GM19239 (cell line): ENCODE data around the gene MTUS2.

Experiments used
- DNase-seq: peaks from one replicate; pipeline ENCODE4 v3.0.0; 2011; ENCODE audit warnings: low spot score; ENCODE audit not compliant: insufficient read length
- FAIRE-seq: peaks from 2 replicates; lab custom pipeline; 2011; peaks lifted over from hg19 to GRCh38; lab: Jason Lieb, UNC

Gene MTUS2

GRCh38 chr13:29527511-29527910, 707.4 kb downstream of the MTUS2 start:
- no peak for DNase-seq
- no peak for FAIRE-seq

DNA sequence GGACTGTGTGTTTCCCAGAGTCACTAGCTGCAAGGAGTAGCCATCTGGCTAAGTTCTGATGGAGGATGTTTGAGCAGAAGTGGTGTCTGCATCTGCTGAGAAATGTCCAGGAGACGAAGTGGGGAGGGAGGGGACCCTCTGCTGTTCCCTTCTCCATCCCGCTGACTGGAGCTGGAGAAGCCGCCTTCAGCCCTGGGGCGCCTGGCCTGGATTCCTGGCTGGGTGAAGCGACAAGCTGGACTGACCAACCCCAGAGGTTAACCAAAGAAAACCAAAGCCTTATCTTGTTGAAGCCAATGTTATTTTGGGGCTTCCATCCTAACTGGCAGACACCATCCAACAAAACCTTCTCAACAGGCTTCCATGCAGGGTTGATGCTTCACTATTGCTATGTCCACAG, 707.8 kb downstream of the MTUS2 start:
- no peak for DNase-seq
- FAIRE-seq, result no peak

GRCh38 chr13:29529754-29530153, 709.6 kb downstream of the MTUS2 start:
- DNase-seq, result no peak
- no peak for FAIRE-seq

DNA sequence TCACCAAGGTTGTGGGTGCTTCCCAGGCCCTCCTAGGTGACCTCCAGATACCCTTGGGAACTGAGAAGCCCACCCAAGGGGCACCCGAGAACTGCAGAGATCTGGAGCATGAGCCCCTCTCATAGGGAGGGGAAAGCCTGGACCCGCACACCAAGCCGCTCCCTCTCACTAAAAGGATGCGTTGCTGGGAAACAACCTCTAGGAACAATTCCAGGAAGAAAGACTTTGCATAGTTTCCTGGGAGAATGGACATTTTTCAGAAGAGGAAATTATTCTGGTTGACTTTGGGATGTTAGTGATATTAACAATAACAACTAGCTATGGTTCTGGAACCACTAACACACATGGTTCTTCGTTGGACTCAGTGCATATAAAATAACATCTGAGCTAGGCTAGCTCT, 710.8 kb downstream of the MTUS2 start:
- DNase-seq (no peak), FAIRE-seq (no peak)

GRCh38 chr13:29532116-29532515, 712.0 kb downstream of the MTUS2 start:
- DNase-seq (no peak), FAIRE-seq (no peak)

- FAIRE-seq, result no peak
These were observed 712.7 kb downstream of the MTUS2 start for GRCh38 chr13:29532821-29533220.

DNA sequence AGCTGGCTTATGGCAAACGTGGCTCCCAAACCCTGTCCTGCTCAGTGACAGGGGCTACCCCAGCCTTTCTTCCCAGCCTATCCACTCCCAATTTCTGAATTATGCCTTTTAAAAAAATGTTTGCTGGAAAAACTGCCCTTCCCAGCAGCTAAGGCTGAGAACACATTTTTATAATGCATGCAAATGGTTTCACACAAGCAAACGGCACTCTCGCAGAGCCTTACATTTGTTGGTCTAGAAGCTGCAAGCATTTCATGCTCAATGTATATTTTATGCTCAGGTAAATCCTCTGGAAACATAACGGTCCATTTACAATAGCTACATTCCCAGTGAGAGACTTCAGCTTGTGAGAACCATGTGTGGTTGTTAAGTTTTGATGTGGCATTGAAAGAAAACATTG, 713.9 kb downstream of the MTUS2 start:
- DNase-seq (no peak), FAIRE-seq (no peak)

More at GRCh38 chr13:29532821-29533220, 712.7 kb downstream of the MTUS2 start:
- no peak for DNase-seq

GRCh38 chr13:29535663-29536655, 715.8 kb downstream of the MTUS2 start:
- no peak for DNase-seq
- no peak for FAIRE-seq

DNA sequence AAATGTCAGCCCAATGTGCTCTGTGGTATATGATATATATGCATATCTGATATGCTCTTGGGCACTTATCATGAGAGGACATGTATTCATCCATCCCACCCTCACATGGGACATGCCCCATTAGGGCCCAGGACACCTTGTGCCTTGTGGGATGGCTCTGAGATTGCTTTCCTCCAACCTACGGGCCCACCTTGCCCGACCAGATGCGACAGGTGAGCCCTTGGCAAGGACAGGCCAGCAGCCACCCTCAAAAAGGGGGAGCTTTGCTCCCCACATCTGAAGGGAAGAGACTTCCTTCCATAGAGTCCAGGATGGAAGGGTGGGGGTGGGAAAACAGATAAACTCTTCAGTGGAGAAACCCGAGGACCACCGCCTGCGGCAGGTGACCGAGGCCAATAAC, 716.7 kb downstream of the MTUS2 start:
- no peak for DNase-seq
- FAIRE-seq, result no peak

- DNase-seq, result no peak
- no peak for FAIRE-seq
These were observed 717.9 kb downstream of the MTUS2 start for GRCh38 chr13:29537736-29538651.

DNA sequence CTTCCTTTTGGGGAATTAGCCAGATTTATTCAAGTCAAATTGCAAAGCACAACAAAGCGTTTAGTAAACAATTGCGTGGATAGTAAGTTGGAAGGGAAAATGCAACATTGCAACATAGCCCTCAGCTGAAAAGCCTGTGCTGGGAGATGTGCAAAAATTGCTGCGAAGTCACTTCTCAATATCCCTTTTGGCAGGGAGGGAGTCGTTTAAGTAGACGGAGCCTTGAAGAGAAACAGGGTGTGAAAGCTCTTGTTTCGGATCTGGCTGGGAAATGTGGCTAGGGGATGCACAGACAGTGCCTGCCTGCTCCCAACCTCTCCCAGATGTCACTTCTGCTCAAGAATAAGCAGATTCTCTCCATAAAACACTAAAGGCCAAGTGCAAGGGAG, 718.5 kb downstream of the MTUS2 start:
- DNase-seq, result no peak
- no peak for FAIRE-seq

GRCh38 chr13:29539856-29540255, 719.7 kb downstream of the MTUS2 start:
- no peak for DNase-seq
- no peak for FAIRE-seq

DNA sequence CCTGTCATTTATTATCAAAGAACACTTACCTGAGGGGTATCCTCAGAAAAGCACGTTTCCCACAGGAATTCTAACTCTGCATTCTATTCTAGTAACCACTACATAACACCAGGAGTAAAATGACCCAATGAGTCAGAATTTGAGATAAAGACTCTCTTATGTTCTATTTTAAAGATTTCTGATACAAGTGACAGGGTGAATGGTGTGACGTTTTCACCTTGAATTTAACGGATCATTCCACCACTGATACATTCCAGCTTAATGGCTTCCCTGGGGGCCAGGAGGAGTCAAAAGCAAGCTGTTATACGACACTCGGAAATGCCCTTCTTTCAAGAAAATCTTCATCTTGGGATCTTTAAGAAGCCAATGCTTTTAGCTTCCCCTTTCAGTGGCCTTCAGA, 720.2 kb downstream of the MTUS2 start:
- no peak for FAIRE-seq
- DNase-seq, result no peak

DNA sequence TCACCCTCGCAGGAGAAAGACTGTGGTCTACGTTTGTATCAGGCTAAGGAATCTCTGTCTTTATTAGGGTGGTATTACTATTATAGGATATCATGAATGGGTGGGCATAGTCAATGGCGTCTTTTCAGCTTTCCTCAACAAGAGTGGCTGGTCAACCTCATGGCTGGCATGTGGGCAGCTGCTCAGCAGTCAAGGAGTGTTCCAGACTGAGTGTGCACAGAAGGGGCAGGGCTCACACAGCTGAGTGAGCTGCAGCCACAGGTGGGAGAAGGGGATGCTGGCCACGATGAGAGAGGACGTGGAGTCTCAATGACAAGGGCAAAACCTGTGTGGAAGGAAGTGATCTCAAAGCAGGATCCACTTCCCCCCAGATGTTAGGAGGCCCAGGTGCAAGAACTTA, 720.7 kb downstream of the MTUS2 start:
- no peak for FAIRE-seq
- no peak for DNase-seq

- FAIRE-seq (no peak), DNase-seq (no peak)
These were observed 721.3 kb downstream of the MTUS2 start for GRCh38 chr13:29541400-29541799.

GRCh38 chr13:29542381-29542780, 722.2 kb downstream of the MTUS2 start:
- no peak for FAIRE-seq
- no peak for DNase-seq

DNA sequence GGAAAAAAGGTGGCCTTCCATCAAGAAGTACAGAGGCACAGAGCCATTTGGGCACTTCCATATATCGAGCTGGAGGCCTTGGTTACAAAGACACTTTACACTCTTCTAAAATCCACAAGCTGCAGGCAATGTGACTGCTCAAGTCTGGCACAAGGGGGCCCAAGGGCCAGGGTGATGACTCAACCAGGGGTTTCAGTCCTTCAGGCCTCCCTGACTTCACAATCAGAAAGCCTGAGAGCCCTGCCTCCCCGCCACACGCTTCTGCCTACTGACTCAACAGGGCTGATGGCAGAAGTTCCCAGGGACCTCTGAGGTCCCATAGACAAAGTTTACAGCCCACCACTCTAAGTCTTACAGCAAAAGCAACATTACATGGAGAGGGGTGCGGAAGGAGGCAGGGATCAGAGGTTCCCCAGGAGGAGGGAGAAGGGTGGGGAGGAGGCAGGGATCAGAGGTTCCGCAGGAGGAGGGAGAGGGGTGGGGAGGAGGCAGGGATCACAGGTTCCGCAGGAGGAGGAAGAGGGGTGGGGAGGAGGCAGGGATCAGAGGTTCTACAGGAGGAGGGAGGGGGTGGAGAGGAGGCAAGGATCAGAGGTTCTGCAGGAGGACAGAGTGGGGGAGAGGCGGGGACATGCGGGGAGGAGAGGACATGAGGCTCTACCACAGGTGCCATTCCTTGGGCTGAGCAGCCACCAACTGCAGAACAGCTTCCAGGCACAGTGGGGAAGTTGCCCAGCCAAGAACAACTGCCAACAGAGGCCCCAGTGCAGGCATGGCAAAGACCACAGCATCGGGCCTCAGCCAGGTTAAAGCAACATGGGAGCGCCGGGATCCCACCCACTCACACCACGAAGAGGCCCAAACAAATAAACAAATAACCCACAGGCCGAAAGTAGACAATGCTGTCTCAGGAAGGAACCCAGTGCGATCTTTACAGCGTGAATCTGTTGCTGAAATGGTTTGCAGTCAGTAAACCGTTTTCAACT, 723.4 kb downstream of the MTUS2 start:
- FAIRE-seq (peak; percentile 59), DNase-seq (peak; percentile 60)

DNA sequence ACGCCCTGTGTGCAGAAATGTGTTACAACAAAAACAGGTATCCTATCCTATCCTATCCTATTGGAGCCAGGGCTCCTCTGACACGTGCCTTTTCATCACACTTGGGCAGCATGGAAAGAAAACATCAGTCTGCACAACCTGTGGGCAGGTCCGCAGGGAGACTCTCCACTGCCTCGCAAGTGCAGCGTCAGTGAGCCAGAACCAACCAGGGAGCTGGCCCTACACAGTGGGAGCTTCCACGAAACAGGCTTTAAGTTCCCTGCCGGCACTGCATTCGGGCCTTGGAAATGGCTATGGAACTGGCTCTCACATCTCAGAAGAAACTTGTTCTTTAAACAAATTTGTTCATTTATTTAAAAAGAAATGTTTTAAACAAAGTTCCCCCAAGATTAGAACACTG, 725.8 kb downstream of the MTUS2 start:
- no peak for FAIRE-seq

GRCh38 chr13:29546662-29547061, 726.5 kb downstream of the MTUS2 start:
- DNase-seq, result no peak
- FAIRE-seq, result no peak

More for the DNA sequence above, 725.8 kb downstream of the MTUS2 start:
- no peak for DNase-seq

- DNase-seq (no peak), FAIRE-seq (no peak)
These were observed 727.0 kb downstream of the MTUS2 start for GRCh38 chr13:29547153-29547552.
